GM04503 (cell line): ENCODE measurements around the gene S1PR2.

Source experiments
- DNase-seq: peaks from one replicate; pipeline ENCODE4 v3.0.0-alpha.2; 2012; ENCODE audit warnings: low read depth

Gene S1PR2

GRCh38 chr19:10230861-10231611, at the start of gene S1PR2:
Gene S1PR2, minus strand, starts transcription at chr19:10231331. Its CDS starts 6,426 bp downstream, at chr19:10224905.
- DNase-seq: no peak

- no peak for DNase-seq
These were observed 48.8 kb upstream of the S1PR2 start for GRCh38 chr19:10279737-10280442.

- DNase-seq: no peak
These were observed 47.8 kb upstream of the S1PR2 start for GRCh38 chr19:10278935-10279334.

GRCh38 chr19:10277795-10278589, 46.9 kb upstream of the S1PR2 start:
- no peak for DNase-seq

- no peak for DNase-seq
These were observed 43.5 kb upstream of the S1PR2 start for GRCh38 chr19:10274589-10274988.

- DNase-seq: no peak
These were observed 40.5 kb upstream of the S1PR2 start for GRCh38 chr19:10271543-10272086.

- DNase-seq: no peak
These were observed 39.7 kb upstream of the S1PR2 start, which contains the start of gene ICAM1 for GRCh38 chr19:10270616-10271394. Gene ICAM1, plus strand, starts transcription at chr19:10271120. Its CDS starts 40 bp downstream, at chr19:10271160.

GRCh38 chr19:10270180-10270615, 39.1 kb upstream of the S1PR2 start:
- no peak for DNase-seq

- DNase-seq: no peak
These were observed 38.4 kb upstream of the S1PR2 start for GRCh38 chr19:10269333-10270179.

GRCh38 chr19:10268071-10268470, 36.9 kb upstream of the S1PR2 start:
- DNase-seq: no peak

- no peak for DNase-seq
These were observed 35.6 kb upstream of the S1PR2 start for GRCh38 chr19:10266706-10267105.

- no peak for DNase-seq
These were observed 31.6 kb upstream of the S1PR2 start for GRCh38 chr19:10262771-10263170.

- DNase-seq: no peak
These were observed 29.0 kb upstream of the S1PR2 start for GRCh38 chr19:10260141-10260584.

- DNase-seq: no peak
These were observed 28.2 kb upstream of the S1PR2 start for GRCh38 chr19:10259162-10259905.

- DNase-seq: no peak
These were observed 27.1 kb upstream of the S1PR2 start for GRCh38 chr19:10258080-10258710.

- DNase-seq: no peak
These were observed 26.0 kb upstream of the S1PR2 start for GRCh38 chr19:10256970-10257615.

- no peak for DNase-seq
These were observed 25.4 kb upstream of the S1PR2 start for GRCh38 chr19:10256551-10256950.

- DNase-seq: no peak
These were observed 24.2 kb upstream of the S1PR2 start for GRCh38 chr19:10255358-10255757.

- no peak for DNase-seq
These were observed 23.1 kb upstream of the S1PR2 start for GRCh38 chr19:10254244-10254643.
